Glutamatergic neuron (in vitro differentiated cells): Measurements from ENCODE around the gene KLK12. TPM values are rescaled to one million over a fixed set of nuclear protein-coding genes. Genes with fewer than 3 reads are reported as not detected.

ENCODE experiments used
- DNase-seq: peaks from one replicate; pipeline ENCODE4 v3.0.0; 2022
- H3K27ac Mint-ChIP-seq: one replicate; pipeline ENCODE4 v1.8.0; 2020; ENCODE audit warnings: mild to moderate bottlenecking, mixed read lengths, inconsistent platforms; ENCODE audit not compliant: unreplicated experiment
- H3K27me3 Mint-ChIP-seq: one replicate; pipeline ENCODE4 v1.8.0; 2020; ENCODE audit warnings: mild to moderate bottlenecking, moderate library complexity, mixed read lengths, inconsistent platforms; ENCODE audit not compliant: unreplicated experiment
- H3K36me3 Mint-ChIP-seq: one replicate; pipeline ENCODE4 v1.8.0; 2020; ENCODE audit warnings: mild to moderate bottlenecking, mixed read lengths, inconsistent platforms; ENCODE audit not compliant: unreplicated experiment
- H3K4me1 Mint-ChIP-seq: one replicate; pipeline ENCODE4 v1.8.0; 2020; ENCODE audit warnings: mild to moderate bottlenecking, low read depth, mixed read lengths, inconsistent platforms; ENCODE audit not compliant: unreplicated experiment
- H3K4me3 Mint-ChIP-seq: one replicate; pipeline ENCODE4 v1.8.0; 2020; ENCODE audit warnings: mild to moderate bottlenecking, mixed read lengths, inconsistent platforms; ENCODE audit not compliant: unreplicated experiment
- H3K9me3 Mint-ChIP-seq: one replicate; pipeline ENCODE4 v1.8.0; 2020; ENCODE audit warnings: mild to moderate bottlenecking, moderate library complexity, mixed read lengths, inconsistent platforms; ENCODE audit not compliant: unreplicated experiment
- total RNA-seq: library from RNA; stranded (reverse); fragmentation: NEBNext Ultra II Directional; extraction: Animal tissue kit (Norgen Biotek cat#: 25700); gene quantifications from one replicate; pipeline ENCODE4 v1.2.1, GENCODE V29; 2021; ENCODE audit not compliant: unreplicated experiment
- TF ChIP-seq, protein P1 (sequence below): fragments of 200-600 bp; sonication (generic); IDR thresholded peaks from one replicate; pipeline ENCODE4 v1.5.0; 2021; ENCODE audit not compliant: partially characterized antibody, unreplicated experiment

The KLK12 gene
- total RNA-seq, 1 donor from 2014 or later = 0.66 TPM

DNA sequence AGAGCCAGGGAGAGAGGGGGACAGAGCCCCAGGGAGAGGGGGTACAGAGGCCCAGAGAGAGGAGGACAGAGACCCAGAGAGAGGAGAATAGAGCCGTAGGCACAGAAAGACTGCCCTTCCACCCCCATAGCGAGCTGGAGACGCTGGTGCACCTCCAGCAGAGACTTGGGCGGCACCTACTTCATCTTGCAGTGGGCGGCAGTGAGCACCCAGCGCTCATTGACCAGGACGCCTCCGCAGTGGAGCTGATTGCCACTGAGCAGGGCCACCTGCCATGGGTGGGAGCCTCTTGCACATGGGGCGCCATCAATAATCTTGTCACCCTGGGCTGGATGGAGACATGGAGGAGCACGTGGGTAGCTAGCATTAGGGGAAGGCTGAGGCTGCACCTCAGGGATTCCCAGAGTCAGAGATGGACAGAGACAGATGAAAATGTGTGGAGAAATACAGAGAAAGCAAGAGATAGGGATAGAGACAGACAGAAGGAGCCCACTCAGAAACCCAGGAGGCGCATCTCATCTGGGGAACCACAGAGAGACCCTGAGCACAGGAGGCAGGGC is 53.1 kb downstream of the KLK12 start:
- H3K27me3 Mint-ChIP-seq = peaks cover 14% of the 10 kb centered on the region
- no peak overlapping the region for H3K4me3 Mint-ChIP-seq
- DNase-seq = no peak
- H3K9me3 Mint-ChIP-seq = no peaks in the 10 kb centered on the region
- H3K4me1 Mint-ChIP-seq = no peaks in the 10 kb centered on the region
- H3K27ac Mint-ChIP-seq = no peak overlapping the region
- no peaks in the 10 kb centered on the region for H3K36me3 Mint-ChIP-seq
- TF ChIP-seq, protein P1, sequence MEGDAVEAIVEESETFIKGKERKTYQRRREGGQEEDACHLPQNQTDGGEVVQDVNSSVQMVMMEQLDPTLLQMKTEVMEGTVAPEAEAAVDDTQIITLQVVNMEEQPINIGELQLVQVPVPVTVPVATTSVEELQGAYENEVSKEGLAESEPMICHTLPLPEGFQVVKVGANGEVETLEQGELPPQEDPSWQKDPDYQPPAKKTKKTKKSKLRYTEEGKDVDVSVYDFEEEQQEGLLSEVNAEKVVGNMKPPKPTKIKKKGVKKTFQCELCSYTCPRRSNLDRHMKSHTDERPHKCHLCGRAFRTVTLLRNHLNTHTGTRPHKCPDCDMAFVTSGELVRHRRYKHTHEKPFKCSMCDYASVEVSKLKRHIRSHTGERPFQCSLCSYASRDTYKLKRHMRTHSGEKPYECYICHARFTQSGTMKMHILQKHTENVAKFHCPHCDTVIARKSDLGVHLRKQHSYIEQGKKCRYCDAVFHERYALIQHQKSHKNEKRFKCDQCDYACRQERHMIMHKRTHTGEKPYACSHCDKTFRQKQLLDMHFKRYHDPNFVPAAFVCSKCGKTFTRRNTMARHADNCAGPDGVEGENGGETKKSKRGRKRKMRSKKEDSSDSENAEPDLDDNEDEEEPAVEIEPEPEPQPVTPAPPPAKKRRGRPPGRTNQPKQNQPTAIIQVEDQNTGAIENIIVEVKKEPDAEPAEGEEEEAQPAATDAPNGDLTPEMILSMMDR = no peak

DNA sequence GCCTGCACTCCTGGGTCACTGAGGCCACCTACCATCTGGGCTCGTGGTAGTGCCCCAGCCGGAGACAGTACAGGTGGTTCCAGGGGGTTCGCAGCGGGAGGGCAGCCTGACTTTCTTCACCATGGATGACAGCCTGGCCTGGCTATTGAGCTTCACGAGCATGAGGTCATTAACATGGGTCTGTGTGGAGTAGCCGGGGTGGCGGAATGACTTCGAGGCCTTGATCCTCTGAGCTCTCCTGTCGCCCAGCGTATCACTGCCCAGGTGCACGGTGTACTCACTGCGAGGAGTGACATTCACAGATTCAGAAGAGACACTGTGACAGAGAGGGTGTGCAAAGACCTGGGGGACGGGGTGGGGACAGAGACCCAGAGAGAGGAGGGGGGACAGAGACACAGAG is 54.6 kb downstream of the KLK12 start:
- Mint-ChIP-seq H3K27me3 (peaks cover 14% of the 10 kb centered on the region), H3K4me1 (no peaks in the 10 kb centered on the region), H3K36me3 (no peaks in the 10 kb centered on the region), H3K27ac (no peak overlapping the region), H3K4me3 (no peak overlapping the region), H3K9me3 (no peaks in the 10 kb centered on the region)
- DNase-seq = no peak
- TF ChIP-seq, protein P1 = no peak

DNA sequence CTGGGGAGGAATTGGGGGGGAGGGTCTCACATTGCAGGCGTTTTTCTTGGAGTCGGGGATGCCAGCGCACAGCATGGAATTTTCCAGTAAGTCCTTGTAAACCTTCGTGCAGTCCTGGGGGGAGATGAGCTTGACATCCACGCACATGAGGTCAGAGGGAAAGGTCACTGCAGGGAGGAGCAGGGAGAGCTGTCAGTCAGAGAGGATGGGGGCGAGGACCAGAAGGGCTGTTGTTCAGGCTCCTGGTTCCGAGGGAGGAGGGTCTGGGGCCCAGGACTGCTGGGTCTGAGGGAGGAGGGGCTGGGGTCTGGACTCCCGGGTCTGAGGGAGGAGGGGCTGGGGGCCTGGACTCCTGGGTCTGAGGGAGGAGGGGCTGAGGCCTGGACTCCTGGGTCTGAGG is 55.0 kb downstream of the KLK12 start:
- no peak overlapping the region for H3K27ac Mint-ChIP-seq
- no peaks in the 10 kb centered on the region for H3K9me3 Mint-ChIP-seq
- H3K4me1 Mint-ChIP-seq = no peaks in the 10 kb centered on the region
- no peak overlapping the region for H3K4me3 Mint-ChIP-seq
- peaks cover 14% of the 10 kb centered on the region for H3K27me3 Mint-ChIP-seq
- H3K36me3 Mint-ChIP-seq = no peaks in the 10 kb centered on the region
- TF ChIP-seq, protein P1 = no peak
- DNase-seq = no peak

Other genes with a start within 250 kb of the KLK12 start
- not detected for gene ACP4, start 244.6 kb downstream of the KLK12 start, total RNA-seq
- 0.49 TPM for gene KLK1, start 211.2 kb downstream of the KLK12 start, total RNA-seq
- not detected for gene KLK15, start 201.4 kb downstream of the KLK12 start, total RNA-seq
- not detected for gene KLK3, start 180.1 kb downstream of the KLK12 start, total RNA-seq
- gene KLK2, start 161.6 kb downstream of the KLK12 start, total RNA-seq = not detected
- gene KLK4, start 123.6 kb downstream of the KLK12 start, total RNA-seq = 0.66 TPM
- not detected for gene KLK5, start 82.0 kb downstream of the KLK12 start, total RNA-seq
- gene KLK6, start 65.4 kb downstream of the KLK12 start, total RNA-seq = not detected
- gene KLK7, start 51.1 kb downstream of the KLK12 start, total RNA-seq = not detected
- gene KLK8, start 33.4 kb downstream of the KLK12 start, total RNA-seq = not detected
- not detected for gene KLK10, start 15.3 kb downstream of the KLK12 start, total RNA-seq
- gene KLK11, start 8.4 kb downstream of the KLK12 start, total RNA-seq = not detected
- not detected for gene KLK13, start 30.1 kb upstream of the KLK12 start, total RNA-seq
- gene KLK14, start 47.9 kb upstream of the KLK12 start, total RNA-seq = 1.5 TPM
- gene CTU1, start 73.4 kb upstream of the KLK12 start, total RNA-seq = 8.0 TPM
- gene SIGLEC9, start 89.9 kb upstream of the KLK12 start, total RNA-seq = not detected
- gene SIGLEC7, start 107.3 kb upstream of the KLK12 start, total RNA-seq = not detected
- gene CD33, start 190.1 kb upstream of the KLK12 start, total RNA-seq = not detected
- not detected for gene SIGLECL1, start 216.1 kb upstream of the KLK12 start, total RNA-seq